Measurements from ENCODE around the gene BLOC1S5.

- TF ChIP-seq CTCF (IDR thresholded peaks at IDR 0.05; ENCODE audit: low read length), result no peak
- no peak for TF ChIP-seq EZH2 (optimal IDR thresholded peaks at IDR 0.05; ENCODE audit: low read depth, low read length)
- TF ChIP-seq EZH2phosphoT487 (IDR thresholded peaks at IDR 0.05; ENCODE audit: low read length), result no peak
Measured at GRCh38 chr6:8103726-8104125, 39.5 kb upstream of the BLOC1S5 start.
